ENCODE measurements around the gene ZNF410.

ZNF410 gene

GRCh38 chr14:73958591-73958990 lies 71.9 kb downstream of the ZNF410 start:
- no peak for DNase-seq

GRCh38 chr14:73961192-73961591 lies 74.5 kb downstream of the ZNF410 start:
- DNase-seq = no peak

- no peak for DNase-seq
Measured at GRCh38 chr14:73965216-73965615, 78.6 kb downstream of the ZNF410 start.

GRCh38 chr14:73968885-73969284 lies 82.2 kb downstream of the ZNF410 start:
- no peak for DNase-seq

GRCh38 chr14:73973497-73973896 lies 86.8 kb downstream of the ZNF410 start:
- no peak for DNase-seq

- no peak for DNase-seq
Measured at GRCh38 chr14:73976125-73976524, 89.5 kb downstream of the ZNF410 start.

- DNase-seq = no peak
Measured at GRCh38 chr14:73977896-73978295, 91.2 kb downstream of the ZNF410 start.
